Endodermal cell (in vitro differentiated cells): Measurements from ENCODE around the gene LMCD1. TPM values are rescaled to one million over a fixed set of nuclear protein-coding genes. Genes with fewer than 3 reads are reported as not detected.

Experiments
- DNase-seq: peaks from one replicate; pipeline ENCODE4 v3.0.0-alpha.2; 2017
- H3K27ac ChIP-seq: 2 replicates; pipeline ENCODE4 v1.5.1; 2013; ENCODE audit warnings: mild to moderate bottlenecking, low read depth, low read length, moderate library complexity
- H3K27me3 ChIP-seq: 2 replicates; pipeline ENCODE4 v1.6.1; 2013; ENCODE audit warnings: mild to moderate bottlenecking, low read length, moderate library complexity; ENCODE audit not compliant: insufficient read depth, control insufficient read depth, poor library complexity, severe bottlenecking
- H3K36me3 ChIP-seq: 2 replicates; pipeline ENCODE4 v1.7.0; 2013; ENCODE audit warnings: mild to moderate bottlenecking, low read length, moderate library complexity; ENCODE audit not compliant: control insufficient read depth, insufficient read depth
- H3K4me1 ChIP-seq: one replicate; pipeline ENCODE4 v1.7.0; 2013; ENCODE audit warnings: low read length; ENCODE audit not compliant: control insufficient read depth, insufficient read depth
- H3K4me3 ChIP-seq: 2 replicates; pipeline ENCODE4 v1.5.1; 2013; ENCODE audit warnings: mild to moderate bottlenecking, low read length, moderate library complexity
- H3K9ac ChIP-seq: 2 replicates; pipeline ENCODE4 v1.6.1; 2013; ENCODE audit warnings: mild to moderate bottlenecking, low read length, moderate library complexity; ENCODE audit not compliant: poor library complexity, severe bottlenecking; ENCODE audit errors: extremely low read depth
- H3K9me3 ChIP-seq: 2 replicates; pipeline ENCODE4 v1.6.1; 2013; ENCODE audit warnings: mild to moderate bottlenecking, low read length, moderate library complexity; ENCODE audit not compliant: control insufficient read depth
- H3K27ac Mint-ChIP-seq: 2 replicates; pipeline ENCODE4 v1.8.0; 2020; ENCODE audit warnings: mixed read lengths
- H3K27me3 Mint-ChIP-seq: 2 replicates; pipeline ENCODE4 v1.8.0; 2021; ENCODE audit warnings: mild to moderate bottlenecking, mixed read lengths; ENCODE audit not compliant: insufficient read depth
- H3K36me3 Mint-ChIP-seq: 2 replicates; pipeline ENCODE4 v1.8.0; 2020; ENCODE audit warnings: low read depth, mixed read lengths
- H3K4me1 Mint-ChIP-seq: 2 replicates; pipeline ENCODE4 v1.8.0; 2020; ENCODE audit warnings: mixed read lengths
- H3K4me3 Mint-ChIP-seq: 2 replicates; pipeline ENCODE4 v1.8.0; 2020; ENCODE audit warnings: mild to moderate bottlenecking, moderate library complexity, mixed read lengths
- H3K9me3 Mint-ChIP-seq: 2 replicates; pipeline ENCODE4 v1.8.0; 2020; ENCODE audit warnings: mild to moderate bottlenecking, mixed read lengths
- CTCF ChIP-seq: fragments of 200-600 bp; sonication (generic); conservative IDR thresholded peaks from 2 replicates; pipeline ENCODE4 v1.5.0; 2021; ENCODE audit warnings: antibody characterized with exemption, mild to moderate bottlenecking
- WGBS, 2 experiments: methylation state at CpG; one replicate each; pipeline versions ENCODE4 v1.1.5 to v1.1.7; 2013; ENCODE audit warnings: missing lambda C conversion rate in 2 of 2, mixed read lengths in 1 of 2; ENCODE audit not compliant: insufficient coverage in 1 of 2, insufficient read length in 1 of 2; 5-methylcytosine and 5-hydroxymethylcytosine counted together
- total RNA-seq, 2 donors: library from RNA; stranded (reverse); fragmentation: NEBNext Ultra II Directional in 1 of 2; extraction: Animal tissue kit (Norgen Biotek cat#: 25700) in 1 of 2; gene quantifications; 2 replicates in 1 of 2; 3 replicates in 1 of 2; pipeline ENCODE4 v1.2.1, GENCODE V29; 2021

The LMCD1 gene
- total RNA-seq, 2 donors from 2014 or later = 20.7 to 35.7 TPM

GRCh38 chr3:8556473-8556869 is 54.8 kb downstream of the LMCD1 start:
- Histone ChIP-seq H3K4me1 (no peaks in the 10 kb centered on the region), H3K4me3 (no peak overlapping the region), H3K36me3 (peaks cover 76% of the 10 kb centered on the region), H3K9ac (no peak overlapping the region), H3K27me3 (no peaks in the 10 kb centered on the region), H3K9me3 (no peaks in the 10 kb centered on the region), H3K27ac (no peak overlapping the region)
- H3K27me3 Mint-ChIP-seq = no peaks in the 10 kb centered on the region
- H3K4me3 Mint-ChIP-seq = no peak overlapping the region
- peaks cover 28% of the 10 kb centered on the region for H3K36me3 Mint-ChIP-seq
- H3K27ac Mint-ChIP-seq = no peak overlapping the region
- no peak for TF ChIP-seq CTCF
- H3K9me3 Mint-ChIP-seq = no peaks in the 10 kb centered on the region
- WGBS, 2 experiments = 95 to 96% methylated on average over 4 of the region's 5 CpGs
- H3K4me1 Mint-ChIP-seq = peaks cover 6% of the 10 kb centered on the region
- no peak for DNase-seq

GRCh38 chr3:8557298-8557697 is 55.7 kb downstream of the LMCD1 start:
- no peak for DNase-seq
- H3K36me3 Mint-ChIP-seq = peaks cover 28% of the 10 kb centered on the region
- 96 to 100% methylated on average over 4 of the region's 4 CpGs for WGBS, 2 experiments

GRCh38 chr3:8558645-8559044 is 57.0 kb downstream of the LMCD1 start:
- H3K27me3 Mint-ChIP-seq = no peaks in the 10 kb centered on the region
- no peak for DNase-seq
- Histone ChIP-seq H3K4me3 (no peak overlapping the region), H3K9ac (no peak overlapping the region), H3K9me3 (no peaks in the 10 kb centered on the region), H3K4me1 (no peaks in the 10 kb centered on the region), H3K27ac (no peak overlapping the region), H3K27me3 (no peaks in the 10 kb centered on the region), H3K36me3 (peaks cover 70% of the 10 kb centered on the region)
- H3K9me3 Mint-ChIP-seq = no peaks in the 10 kb centered on the region
- peaks cover 17% of the 10 kb centered on the region for H3K4me1 Mint-ChIP-seq
- no peak overlapping the region for H3K4me3 Mint-ChIP-seq
- WGBS, 2 experiments = 91% methylated on average over 2 of the region's 2 CpGs; no CpG with 5 or more reads in 1 of the 2 experiments
- peaks cover 29% of the 10 kb centered on the region for H3K36me3 Mint-ChIP-seq
- TF ChIP-seq CTCF = no peak
- H3K27ac Mint-ChIP-seq = no peak overlapping the region

More at GRCh38 chr3:8557298-8557697, 55.7 kb downstream of the LMCD1 start:
- no peaks in the 10 kb centered on the region for H3K9me3 Mint-ChIP-seq
- H3K9ac ChIP-seq = no peak overlapping the region
- peaks cover 71% of the 10 kb centered on the region for H3K36me3 ChIP-seq
- H3K27ac ChIP-seq = no peak overlapping the region
- H3K4me3 Mint-ChIP-seq = no peak overlapping the region
- peaks cover 13% of the 10 kb centered on the region for H3K4me1 Mint-ChIP-seq
- H3K4me3 ChIP-seq = no peak overlapping the region
- H3K27me3 Mint-ChIP-seq = no peaks in the 10 kb centered on the region
- no peaks in the 10 kb centered on the region for H3K27me3 ChIP-seq
- TF ChIP-seq CTCF = no peak
- no peaks in the 10 kb centered on the region for H3K9me3 ChIP-seq
- H3K4me1 ChIP-seq = no peaks in the 10 kb centered on the region
- H3K27ac Mint-ChIP-seq = no peak overlapping the region
